AG20443 (cell line): ENCODE results near the gene CREB3L1.

ENCODE experiments used
- DNase-seq: peaks from one replicate; pipeline ENCODE4 v3.0.0; 2012; ENCODE audit warnings: low spot score, mixed read lengths

Gene CREB3L1

GRCh38 chr11:46277622-46278386, at the start of gene CREB3L1:
CREB3L1 (plus strand) TSS chr11:46277662; CDS start chr11:46278112, 450 bp downstream.
- no peak for DNase-seq

GRCh38 chr11:46229230-46229629, 48.2 kb upstream of the CREB3L1 start:
- no peak for DNase-seq

DNA sequence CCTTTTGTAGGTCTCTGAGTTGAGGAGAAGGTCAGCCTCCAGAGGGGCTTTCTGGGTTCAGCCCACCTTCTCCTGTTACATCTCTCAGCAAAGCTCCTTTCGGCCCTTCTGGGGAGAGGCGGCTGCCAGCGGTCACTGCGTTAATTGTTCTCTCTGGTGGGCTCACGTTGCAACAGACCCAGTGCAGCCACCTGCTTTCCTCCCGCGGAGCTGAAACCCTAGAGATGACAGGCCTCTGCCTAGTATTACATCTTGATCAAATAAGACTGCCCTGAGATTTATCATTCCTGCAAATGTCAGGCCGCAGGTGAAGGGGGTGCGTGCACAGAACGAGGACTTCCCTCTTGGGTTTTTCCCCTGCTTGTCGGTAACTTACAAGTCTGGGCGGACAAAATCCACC, 43.2 kb upstream of the CREB3L1 start:
- no peak for DNase-seq

- no peak for DNase-seq
Measured at GRCh38 chr11:46235777-46236688, 41.4 kb upstream of the CREB3L1 start.

GRCh38 chr11:46236918-46237247, 40.6 kb upstream of the CREB3L1 start:
- DNase-seq: no peak

DNA sequence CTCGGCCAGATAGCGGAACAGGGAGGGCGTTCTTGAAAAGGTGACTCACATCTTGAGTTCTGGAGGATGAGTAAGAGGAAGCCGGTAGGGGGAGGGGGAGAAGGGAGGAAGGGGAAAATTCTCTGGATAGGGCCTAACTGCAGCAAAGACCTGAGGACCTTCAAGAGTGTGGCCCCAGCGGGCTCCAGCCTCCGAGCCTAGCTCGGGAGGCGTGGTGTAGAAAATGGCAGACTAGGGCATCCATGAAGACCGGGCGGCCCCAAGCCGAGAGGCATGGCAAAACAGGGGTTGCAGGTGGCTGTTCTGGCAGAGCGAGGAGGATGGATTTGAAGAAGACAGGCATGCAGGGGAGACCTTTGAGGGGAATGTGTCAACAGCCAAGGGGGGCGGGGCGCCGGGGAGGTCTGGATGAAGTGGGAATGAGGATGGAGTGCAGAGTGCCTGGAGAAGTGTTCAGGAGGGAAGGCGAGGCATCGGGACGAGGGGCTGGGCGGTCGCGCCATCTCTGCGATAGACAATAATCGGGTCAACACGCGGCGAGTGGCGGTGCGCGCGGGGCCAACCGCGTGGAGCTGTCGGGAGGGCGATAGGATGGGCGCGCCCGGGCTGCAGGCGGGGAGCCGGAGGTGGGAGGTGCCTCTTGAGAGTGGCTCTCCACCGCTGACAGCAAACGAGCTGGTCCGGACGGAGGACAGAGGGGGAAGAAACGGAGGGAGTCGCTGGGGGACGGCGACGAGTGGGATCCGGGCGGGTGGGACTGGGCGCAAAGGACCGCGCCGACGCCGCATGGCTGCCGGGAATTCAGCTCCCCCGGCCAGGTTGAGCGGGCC, 40.0 kb upstream of the CREB3L1 start:
- peak; percentile 88 for DNase-seq

DNA sequence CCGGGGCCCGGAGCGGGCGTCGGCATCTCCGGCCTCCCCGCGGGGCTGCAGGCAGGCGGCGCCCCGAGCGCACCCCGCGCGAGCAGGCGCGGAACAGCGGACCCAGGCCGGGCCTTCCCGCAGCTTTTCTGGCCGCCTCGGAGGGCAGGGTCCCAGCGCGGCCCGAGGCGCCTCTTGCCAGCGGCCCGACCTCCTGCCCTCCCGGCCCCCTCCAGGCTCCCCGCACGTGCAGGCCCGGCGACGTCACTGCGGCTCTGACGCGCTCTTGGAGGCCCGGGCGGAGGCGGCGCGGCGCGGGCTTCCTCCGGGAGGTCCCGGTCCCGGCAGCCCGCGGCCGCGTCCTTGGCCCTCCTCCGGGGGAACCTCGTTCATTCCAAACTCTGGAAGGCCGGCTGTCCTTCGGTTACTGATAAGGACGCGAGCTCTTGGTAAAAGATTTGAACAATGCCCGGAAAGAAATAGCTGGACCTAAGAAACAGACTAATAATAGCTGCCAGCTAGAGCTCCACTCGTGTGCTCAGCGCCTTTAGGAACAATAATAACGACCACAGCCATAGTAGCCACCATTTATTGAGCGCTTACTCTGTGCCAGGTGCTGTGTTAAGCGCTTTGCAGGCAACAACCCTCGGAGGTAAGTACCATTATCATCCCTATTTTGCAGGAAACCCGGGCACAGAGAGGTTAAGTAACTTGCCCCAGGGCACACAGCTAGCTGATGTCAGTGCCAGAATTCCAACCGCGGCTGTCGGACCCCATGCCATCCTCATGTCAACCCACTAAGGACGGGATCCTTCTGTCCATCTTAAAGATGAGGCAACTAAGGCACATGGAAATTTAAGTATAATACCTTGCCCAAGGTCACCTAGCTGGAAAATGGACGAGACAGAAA, 39.1 kb upstream of the CREB3L1 start:
- peak; percentile 81 for DNase-seq

GRCh38 chr11:46238967-46239800, 38.3 kb upstream of the CREB3L1 start:
- peak; percentile 91 for DNase-seq

DNA sequence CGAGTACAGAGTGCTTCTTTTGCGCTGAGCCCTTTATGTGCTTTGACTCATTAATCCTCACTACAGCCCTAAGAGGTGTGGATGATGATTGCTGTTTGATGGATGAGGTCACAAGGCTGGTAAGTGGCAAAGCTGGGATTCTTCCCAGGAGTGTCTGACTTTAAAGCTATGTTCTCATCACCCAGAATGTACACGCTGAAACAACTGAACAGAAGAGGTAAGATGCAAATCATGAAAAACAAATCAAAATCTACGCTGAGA, 37.7 kb upstream of the CREB3L1 start:
- no peak for DNase-seq

DNA sequence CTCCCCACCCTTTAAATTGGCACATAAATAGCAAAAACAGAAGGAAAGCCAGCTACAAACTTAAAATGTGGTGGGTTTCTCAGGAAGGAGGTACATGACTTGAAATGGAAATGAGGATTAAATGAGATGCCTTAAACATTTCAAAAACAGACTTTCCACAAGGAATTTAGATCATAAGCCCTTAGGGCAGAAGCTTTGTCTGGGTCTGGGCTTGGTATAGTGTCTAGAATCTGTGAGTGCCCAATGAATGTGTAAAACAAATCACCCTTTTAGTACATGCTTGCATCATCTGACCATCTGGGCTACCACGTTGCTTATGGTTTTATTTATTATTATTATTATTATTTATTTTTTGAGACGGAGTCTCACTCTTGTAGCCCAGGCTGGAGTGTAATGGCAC, 37.1 kb upstream of the CREB3L1 start:
- DNase-seq: no peak

DNA sequence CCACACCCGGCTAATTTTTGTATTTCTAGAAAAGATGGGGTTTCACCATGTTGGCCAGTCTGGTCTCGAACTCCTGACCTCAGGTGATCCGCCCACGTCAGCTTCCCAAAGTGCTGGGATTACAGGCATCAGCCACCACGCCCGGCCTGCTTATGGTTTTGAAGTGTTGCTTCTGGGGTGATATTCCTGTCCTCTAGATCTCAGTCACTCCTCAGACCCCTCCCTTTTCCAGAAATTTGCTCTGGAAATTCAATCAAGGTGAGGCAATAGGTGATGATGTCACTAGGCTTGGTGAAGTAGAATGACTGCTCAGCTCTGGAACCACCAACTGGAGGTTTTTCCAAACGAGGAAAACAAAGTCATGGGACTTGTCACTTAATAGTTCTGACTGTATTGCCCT, 36.6 kb upstream of the CREB3L1 start:
- no peak for DNase-seq

- no peak for DNase-seq
Measured at GRCh38 chr11:46242041-46242951, 35.2 kb upstream of the CREB3L1 start.

- peak; percentile 99 for DNase-seq
Measured at GRCh38 chr11:46242952-46243795, 34.3 kb upstream of the CREB3L1 start.

- DNase-seq: no peak
Measured at GRCh38 chr11:46243796-46244109, 33.7 kb upstream of the CREB3L1 start.

- DNase-seq: peak; percentile 35
Measured at GRCh38 chr11:46246521-46246920, 30.9 kb upstream of the CREB3L1 start.

DNA sequence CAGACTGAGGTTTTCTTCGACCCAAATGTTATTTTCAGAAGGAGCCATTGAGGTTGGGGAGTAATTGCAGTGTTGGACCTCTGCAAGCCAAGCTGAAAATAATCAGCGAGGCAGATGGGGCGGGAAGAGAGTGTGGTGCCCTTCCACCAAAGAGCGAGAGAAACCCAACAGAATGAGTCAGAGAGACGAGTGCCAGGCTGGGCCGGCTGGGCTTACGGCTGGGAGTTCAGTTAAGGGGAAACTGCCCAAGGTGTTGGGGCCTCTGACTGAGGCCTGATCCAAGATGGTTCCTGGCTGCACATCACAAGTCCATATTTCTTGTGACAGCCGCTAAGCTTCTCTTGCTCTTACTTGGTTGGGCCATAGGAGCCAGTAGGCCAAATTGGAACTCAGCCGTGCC, 30.4 kb upstream of the CREB3L1 start:
- DNase-seq: peak; percentile 54

GRCh38 chr11:46247659-46248058, 29.8 kb upstream of the CREB3L1 start:
- no peak for DNase-seq

GRCh38 chr11:46248289-46249102, 29.0 kb upstream of the CREB3L1 start:
- DNase-seq: peak; percentile 91
